ENCODE measurements around the gene ADAMTS12. TPM values are rescaled to one million over a fixed set of nuclear protein-coding genes. Genes with fewer than 3 reads are reported as not detected.

The ADAMTS12 gene
- total RNA-seq, 1 experiment from 2014 or later: 6.2 TPM

DNA sequence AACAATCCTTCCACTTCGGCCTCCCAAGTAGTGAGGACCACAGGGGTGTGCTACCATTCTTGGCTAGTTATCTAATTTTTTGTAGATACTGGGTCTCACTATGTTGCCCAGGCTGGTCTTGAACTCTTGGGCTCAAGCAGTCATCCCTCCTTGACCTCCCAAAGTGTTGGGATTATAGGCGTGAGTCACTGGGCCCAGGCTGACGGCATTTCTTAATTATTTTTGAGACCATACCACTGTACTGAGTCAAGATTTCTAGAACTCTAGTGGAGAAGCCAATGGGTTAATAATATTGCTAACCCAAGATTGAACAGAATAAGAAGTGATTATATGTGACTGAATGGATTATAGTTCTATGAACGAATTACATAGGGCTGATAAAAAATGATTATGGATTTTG lies 384.4 kb downstream of the ADAMTS12 start:
- Histone ChIP-seq H3K9ac (ENCODE audit: extremely low read depth, insufficient read length, low read length) (no peak overlapping the region), H3K27ac (ENCODE audit: insufficient read length, low read depth, low read length) (no peak overlapping the region), H2BK120ac (ENCODE audit: low read depth, low read length, poor library complexity, severe bottlenecking) (no peak overlapping the region), H3K23ac (ENCODE audit: insufficient read length, low read depth, low read length) (no peak overlapping the region), H3K27me3 (ENCODE audit: insufficient read depth, low read length) (no peaks in the 10 kb centered on the region), H3K23me2 (ENCODE audit: insufficient read length, low read depth, low read length, poor library complexity, severe bottlenecking) (no peaks in the 10 kb centered on the region), H2BK12ac (ENCODE audit: insufficient read length, low read depth, low read length) (no peak overlapping the region), H2AFZ (ENCODE audit: low read length) (no peak overlapping the region), H3K79me1 (ENCODE audit: insufficient read depth, low read depth, low read length, poor library complexity, severe bottlenecking) (no peaks in the 10 kb centered on the region), H4K8ac (replicated peaks; ENCODE audit: insufficient read length, low read depth, low read length) (no peak overlapping the region), H2AK5ac (ENCODE audit: insufficient read length, low read length) (no peak overlapping the region), H2BK15ac (ENCODE audit: low read depth, low read length) (no peak overlapping the region), H3K18ac (ENCODE audit: insufficient read length, low read depth, low read length) (no peak overlapping the region), H3K14ac (ENCODE audit: insufficient read depth, low read length) (no peak overlapping the region), H4K5ac (ENCODE audit: insufficient read length, low read depth, low read length) (no peak overlapping the region), H3K4me1 (ENCODE audit: insufficient read depth, low read length) (no peaks in the 10 kb centered on the region), H3T11ph (ENCODE audit: low read length) (no peak overlapping the region), H2BK20ac (ENCODE audit: low read depth, low read length, poor library complexity, severe bottlenecking) (no peak overlapping the region), H3K4ac (ENCODE audit: low read depth, low read length) (no peak overlapping the region), H3K79me2 (ENCODE audit: insufficient read depth, low read length) (no peaks in the 10 kb centered on the region), H4K20me1 (ENCODE audit: control insufficient read depth, insufficient read depth, insufficient read length) (no peaks in the 10 kb centered on the region), H3K4me2 (ENCODE audit: insufficient read depth, insufficient read length, low read length) (no peak overlapping the region), H4K91ac (ENCODE audit: insufficient read length, low read depth, low read length) (no peak overlapping the region), H3K9me3 (ENCODE audit: control insufficient read depth, low read depth, low read length) (no peaks in the 10 kb centered on the region), H3K56ac (ENCODE audit: insufficient read length, low read depth, low read length) (no peak overlapping the region), H2BK5ac (ENCODE audit: insufficient read length, low read length) (no peak overlapping the region)
- Mint-ChIP-seq H3K27ac (no peak overlapping the region; a peak in 1 of 7 replicates), H3K4me3 (no peak overlapping the region), H3K27me3 (ENCODE audit: low read depth) (no peaks in the 10 kb centered on the region), H3K4me1 (0 out of 4 replicates have a peak, but pooled peaks cover 0 to 2% of the 10 kb centered on the region in 2 experiments), H3K36me3 (ENCODE audit: insufficient read depth in 1 of 3, low read depth in 3 of 3) (no peaks in the 10 kb centered on the region), H3K9me3 (peaks cover 0 to 2% of the 10 kb centered on the region in 2 experiments; a peak in 1 of 5 replicates)
- no peak for TF ChIP-seq CTCF (conservative IDR thresholded peaks at IDR 0.05)
- no CpG with 5 or more reads among the region's 4 CpGs for WGBS (ENCODE audit: extremely low coverage, insufficient read length, low lambda C conversion rate)
- no peak for DNase-seq

Data from H9 (cell line).